GM12875 (cell line): ENCODE data around the gene CDCA4.

Experiments used
- H3K4me3 ChIP-seq: one replicate; pipeline ENCODE4 v1.5.1; 2011; ENCODE audit warnings: low read depth, low read length, control low read depth
- CTCF ChIP-seq: IDR thresholded peaks from 2 replicates; pipeline ENCODE4 v1.5.1; 2011; ENCODE audit warnings: low read depth, mild to moderate bottlenecking, control low read depth, inconsistent platforms, low read length, moderate library complexity, borderline replicate concordance; ENCODE audit not compliant: insufficient read depth

CDCA4 gene

GRCh38 chr14:105055736-105056302, 34.9 kb upstream of the CDCA4 start:
- TF ChIP-seq CTCF: no peak
- no peak overlapping the region for H3K4me3 ChIP-seq

- no peak overlapping the region for H3K4me3 ChIP-seq
- no peak for TF ChIP-seq CTCF
Observed at GRCh38 chr14:105055334-105055733, 34.5 kb upstream of the CDCA4 start.

DNA sequence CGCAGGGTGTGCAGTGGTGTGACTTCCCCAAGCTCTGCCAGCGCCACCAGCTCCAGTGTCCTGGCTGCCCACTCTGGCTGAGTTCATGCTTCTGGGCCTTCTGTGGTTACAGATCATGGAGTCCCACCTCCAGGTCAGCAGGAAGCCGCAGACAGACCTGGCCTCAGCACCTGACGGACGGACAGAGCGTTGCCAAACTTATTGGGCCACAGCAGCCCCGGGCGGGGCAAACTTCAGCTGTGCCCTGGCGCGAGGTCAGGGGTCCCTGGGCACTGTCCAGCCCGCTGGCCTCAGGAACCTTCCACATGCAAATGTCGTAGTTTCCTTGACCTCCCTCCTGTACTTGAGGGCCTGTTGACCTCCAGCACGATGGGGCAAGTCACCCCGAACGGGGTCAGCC, 33.1 kb upstream of the CDCA4 start:
- H3K4me3 ChIP-seq: no peak overlapping the region
- no peak for TF ChIP-seq CTCF

- TF ChIP-seq CTCF: no peak
- H3K4me3 ChIP-seq: no peak overlapping the region
Observed at GRCh38 chr14:105053421-105053820, 32.5 kb upstream of the CDCA4 start.

DNA sequence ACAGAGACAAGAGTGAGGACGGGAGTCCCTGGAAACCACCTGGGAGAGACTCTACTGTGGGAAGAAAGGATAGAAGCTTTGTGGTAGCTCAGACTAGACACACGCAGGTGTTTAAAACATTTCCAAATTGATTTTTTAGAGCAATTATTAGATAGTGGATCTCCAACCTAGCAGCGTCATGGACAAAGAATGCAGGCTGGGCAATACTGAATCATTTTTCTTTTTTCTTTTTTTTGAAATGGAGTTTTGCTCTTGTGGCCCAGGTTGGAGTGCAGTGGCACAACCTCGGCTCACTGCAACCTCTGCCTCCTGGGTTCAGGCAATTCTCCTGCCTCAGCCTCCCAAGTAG, 31.2 kb upstream of the CDCA4 start:
- no peak overlapping the region for H3K4me3 ChIP-seq
- TF ChIP-seq CTCF: no peak

- no peak overlapping the region for H3K4me3 ChIP-seq
- no peak for TF ChIP-seq CTCF
Observed at GRCh38 chr14:105051182-105052109, 30.6 kb upstream of the CDCA4 start.

DNA sequence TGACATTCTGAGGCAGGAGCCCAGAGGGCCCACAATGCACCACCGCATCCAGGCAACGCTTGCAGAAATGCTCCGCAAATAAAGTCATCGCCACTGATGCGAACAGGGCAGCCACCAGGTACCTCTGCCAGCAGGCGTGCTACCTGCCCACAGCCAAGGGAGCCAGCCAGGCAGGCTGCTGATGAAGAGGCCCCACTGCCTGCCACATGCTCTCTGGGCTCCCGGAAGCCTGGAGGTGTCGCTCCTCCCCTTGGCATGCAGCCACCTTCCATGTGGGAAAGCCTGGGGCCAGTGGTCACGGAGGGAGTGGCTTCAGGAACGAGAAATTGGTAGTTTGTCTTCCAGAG, 29.6 kb upstream of the CDCA4 start:
- H3K4me3 ChIP-seq: no peak overlapping the region
- no peak for TF ChIP-seq CTCF
